Lower leg skin (tissue), 4 donors: ENCODE results near the gene ABHD8. TPM values are rescaled to one million over a fixed set of nuclear protein-coding genes. Genes with fewer than 3 reads are reported as not detected.

Experiments
- DNase-seq, 2 donors: peaks; one replicate each; pipeline ENCODE4 v3.0.0-alpha.2; 2019; ENCODE audit warnings: low spot score in 2 of 2
- H3K4me3 ChIP-seq: fragments of 200-600 bp; sonication (generic); 2 replicates; pipeline ENCODE4 v1.5.1; 2017; ENCODE audit warnings: mild to moderate bottlenecking, low read depth; ENCODE audit not compliant: poor library complexity, severe bottlenecking
- POLR2A ChIP-seq, 2 donors: fragments of 450-650 bp; IDR thresholded peaks; one replicate each; pipeline ENCODE4 v1.6.1; 2016 to 2017; ENCODE audit warnings: antibody characterized with exemption in 2 of 2, mild to moderate bottlenecking in 1 of 2, moderate library complexity in 1 of 2
- WGBS, 2 donors: methylation state at CpG; one replicate each; pipeline ENCODE4 v1.1.5; 2018; 5-methylcytosine and 5-hydroxymethylcytosine counted together
- intact Hi-C: fragments of 100-400 bp; cut with DNase I; formaldehyde crosslinking; loops from one replicate; pipeline ENCODE4 v1.15.0; 2023; ENCODE audit warnings: low total_unique reads
- total RNA-seq, 4 donors: library from RNA; depleted of rRNA; stranded (reverse); fragments of >200 nt; gene quantifications; one replicate each; pipeline ENCODE4 v1.1.0, GENCODE V29; 2016
- TF ChIP-seq, protein P1 (sequence below), 3 donors: fragments of 450-650 bp; IDR thresholded peaks; one replicate each; pipeline ENCODE4 v1.5.1; 2016; ENCODE audit warnings: antibody characterized with exemption in 3 of 3, mild to moderate bottlenecking in 3 of 3, moderate library complexity in 2 of 3

ABHD8 gene
- total RNA-seq, 4 donors from 2014 or later: 20.2 to 34.9 (median 27.7) TPM

DNA sequence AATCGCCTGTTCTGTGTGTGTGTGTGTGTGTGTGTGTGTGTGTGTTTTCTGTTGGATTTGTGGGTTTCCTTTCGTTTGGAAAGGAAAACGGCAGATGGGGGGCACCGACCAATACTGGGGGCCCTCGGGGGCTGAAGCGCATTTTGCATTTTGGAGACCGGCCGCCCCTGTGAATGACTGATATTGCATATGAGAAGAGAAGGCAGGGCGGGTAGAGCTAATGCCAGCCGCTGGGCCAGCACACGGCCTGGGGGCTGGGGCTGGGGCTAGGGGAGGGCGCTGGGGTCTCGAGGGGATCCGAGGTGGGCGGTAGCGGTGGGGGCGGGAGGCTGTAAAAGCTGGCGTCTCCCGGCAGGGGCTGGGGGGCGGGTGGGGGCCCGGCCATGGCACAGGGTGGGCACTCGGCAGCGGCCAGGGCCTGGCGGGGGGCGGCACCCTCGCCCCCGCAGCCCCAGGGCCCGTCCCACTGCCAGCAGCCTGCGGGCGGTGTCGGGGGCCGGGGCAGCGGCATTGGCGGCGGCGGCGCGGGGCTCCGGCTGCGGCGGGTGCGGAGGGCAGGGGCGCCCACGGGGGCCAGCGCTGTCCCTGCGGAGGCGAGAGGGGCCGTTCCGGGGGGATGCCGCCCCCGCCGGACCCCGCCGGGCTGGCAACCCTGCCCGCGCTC lies 20.2 kb upstream of the ABHD8 start:
- 39 to 51% methylated on average over 18 to 37 of the region's 56 CpGs for WGBS, 2 donors
- no peak for DNase-seq
- intact Hi-C loops: no loop called here
- H3K4me3 ChIP-seq: no peak overlapping the region
- TF ChIP-seq, protein P1, sequence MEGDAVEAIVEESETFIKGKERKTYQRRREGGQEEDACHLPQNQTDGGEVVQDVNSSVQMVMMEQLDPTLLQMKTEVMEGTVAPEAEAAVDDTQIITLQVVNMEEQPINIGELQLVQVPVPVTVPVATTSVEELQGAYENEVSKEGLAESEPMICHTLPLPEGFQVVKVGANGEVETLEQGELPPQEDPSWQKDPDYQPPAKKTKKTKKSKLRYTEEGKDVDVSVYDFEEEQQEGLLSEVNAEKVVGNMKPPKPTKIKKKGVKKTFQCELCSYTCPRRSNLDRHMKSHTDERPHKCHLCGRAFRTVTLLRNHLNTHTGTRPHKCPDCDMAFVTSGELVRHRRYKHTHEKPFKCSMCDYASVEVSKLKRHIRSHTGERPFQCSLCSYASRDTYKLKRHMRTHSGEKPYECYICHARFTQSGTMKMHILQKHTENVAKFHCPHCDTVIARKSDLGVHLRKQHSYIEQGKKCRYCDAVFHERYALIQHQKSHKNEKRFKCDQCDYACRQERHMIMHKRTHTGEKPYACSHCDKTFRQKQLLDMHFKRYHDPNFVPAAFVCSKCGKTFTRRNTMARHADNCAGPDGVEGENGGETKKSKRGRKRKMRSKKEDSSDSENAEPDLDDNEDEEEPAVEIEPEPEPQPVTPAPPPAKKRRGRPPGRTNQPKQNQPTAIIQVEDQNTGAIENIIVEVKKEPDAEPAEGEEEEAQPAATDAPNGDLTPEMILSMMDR (IDR thresholded peaks at IDR 0.05): no peak
- no peak for TF ChIP-seq POLR2A (IDR thresholded peaks at IDR 0.05)

GRCh38 chr19:17322854-17323253 lies 19.6 kb upstream of the ABHD8 start:
- no peak for TF ChIP-seq POLR2A (IDR thresholded peaks at IDR 0.05)
- TF ChIP-seq, protein P1 (IDR thresholded peaks at IDR 0.05): no peak
- WGBS, 2 donors: 58 to 67% methylated on average over 10 of the region's 10 CpGs
- no peak for DNase-seq
- no peak overlapping the region for H3K4me3 ChIP-seq
- intact Hi-C loops: no loop called here

DNA sequence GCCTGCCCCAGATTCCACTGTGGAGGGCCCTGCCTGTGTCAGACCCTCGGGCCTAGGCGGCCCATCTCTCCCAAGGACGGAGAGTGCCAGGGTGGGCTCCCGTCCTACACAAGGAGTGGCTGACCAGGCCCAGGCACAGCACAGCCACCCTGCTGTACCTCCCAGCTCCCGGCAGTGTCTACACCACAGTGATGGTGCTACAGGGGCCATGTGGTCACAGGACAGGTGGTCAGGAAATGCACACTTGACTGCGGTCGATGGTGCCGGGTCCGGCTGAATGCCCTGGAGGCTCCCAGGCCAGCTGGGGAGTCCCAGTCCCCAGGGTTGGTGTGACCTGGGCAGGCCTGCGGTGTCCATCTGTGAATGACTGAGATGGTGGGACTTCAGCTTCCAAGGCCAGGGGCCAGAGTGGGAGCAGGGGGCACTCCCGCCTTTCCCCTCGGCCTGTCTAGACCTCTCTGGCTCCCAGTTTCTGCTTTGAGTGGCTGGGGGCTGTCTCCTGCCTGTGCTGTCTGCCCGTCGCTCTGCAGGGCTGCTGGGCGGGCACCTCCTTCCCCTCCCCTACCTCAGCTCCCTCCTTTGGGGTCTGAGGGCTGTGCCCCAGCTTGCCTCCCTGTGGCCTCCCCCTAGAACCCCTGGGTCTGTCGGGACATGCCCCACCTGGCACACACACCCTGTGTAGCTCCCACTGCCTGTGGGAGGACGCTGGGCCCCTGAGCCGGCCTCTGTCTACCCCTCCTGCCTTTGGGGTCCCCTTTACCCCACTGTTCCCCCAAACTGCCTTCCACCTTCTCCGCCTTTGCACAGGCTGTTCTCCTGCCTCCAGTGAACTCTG lies 18.6 kb upstream of the ABHD8 start:
- intact Hi-C loops: no loop called here
- no peak for DNase-seq
- TF ChIP-seq, protein P1 (IDR thresholded peaks at IDR 0.05): no peak
- no peak for TF ChIP-seq POLR2A (IDR thresholded peaks at IDR 0.05)
- H3K4me3 ChIP-seq: no peak overlapping the region
- WGBS, 2 donors: 83 to 84% methylated on average over 14 to 16 of the region's 19 CpGs

- H3K4me3 ChIP-seq: no peak overlapping the region
- TF ChIP-seq POLR2A (IDR thresholded peaks at IDR 0.05): no peak
- TF ChIP-seq, protein P1 (IDR thresholded peaks at IDR 0.05): no peak
- WGBS, 2 donors: 81 to 88% methylated on average over 4 to 11 of the region's 11 CpGs
- no peak for DNase-seq
- intact Hi-C loops: no loop called here
Observed at GRCh38 chr19:17320435-17320834, 17.2 kb upstream of the ABHD8 start.

DNA sequence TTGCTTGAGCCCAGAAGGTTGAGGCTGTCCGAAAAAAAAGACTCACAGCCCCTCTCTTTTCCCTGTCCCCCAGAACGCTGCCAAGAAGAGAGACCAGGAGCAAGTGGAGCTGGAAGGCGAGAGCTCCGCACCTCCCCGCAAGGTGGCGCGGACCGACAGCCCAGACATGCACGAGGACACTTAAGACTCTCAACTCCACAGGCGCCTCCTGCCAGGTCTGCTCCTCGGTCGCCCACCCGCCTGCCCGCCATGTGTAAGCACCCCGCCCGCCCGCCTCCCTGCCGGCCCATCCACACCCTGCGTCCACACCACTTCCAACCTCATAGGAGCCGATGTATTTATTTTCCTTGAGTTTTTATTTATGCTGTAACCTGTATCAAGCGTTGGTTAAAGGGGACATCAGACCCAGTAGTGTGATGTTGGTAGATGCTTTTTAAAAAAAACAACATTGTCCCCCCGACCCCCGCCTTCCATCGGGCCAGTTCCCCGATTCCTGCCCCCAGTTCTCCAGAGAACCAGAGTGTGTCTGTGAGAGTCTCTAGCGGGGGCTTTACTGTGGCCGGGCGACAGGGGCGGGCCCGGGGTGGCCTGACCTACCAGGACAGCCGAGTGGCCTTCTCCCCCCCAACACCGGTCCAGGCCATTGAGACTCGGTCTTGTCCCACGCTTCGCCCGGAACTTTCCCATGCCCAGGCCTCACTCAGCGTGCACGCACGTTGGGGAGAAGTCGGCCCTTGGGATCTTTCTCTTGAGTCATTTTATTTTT lies 16.4 kb upstream of the ABHD8 start:
- DNase-seq: no peak
- TF ChIP-seq, protein P1 (IDR thresholded peaks at IDR 0.05): no peak
- TF ChIP-seq POLR2A (IDR thresholded peaks at IDR 0.05): no peak
- intact Hi-C loops: no loop called here
- WGBS, 2 donors: 90 to 91% methylated on average over 40 of the region's 40 CpGs
- no peak overlapping the region for H3K4me3 ChIP-seq
